H1 (cell line): ENCODE data around the gene MFNG. TPM values are rescaled to one million over a fixed set of nuclear protein-coding genes. Genes with fewer than 3 reads are reported as not detected.
A peak's percentile ranks its signal among the peaks of the same experiment; 100 is the strongest.

Experiments
- CBX8 ChIP-seq: fragments of 300-800, 300-1000 bp; sonication (generic); IDR thresholded peaks from 2 replicates; pipeline ENCODE4 v1.7.1; 2016; ENCODE audit warnings: low read depth, low read length, borderline replicate concordance
- CTCF ChIP-seq, 3 experiments: IDR thresholded peaks; 1 replicate in 2 of 3; 2 replicates in 1 of 3; pipeline versions ENCODE4 v1.5.1 to v1.6.1; 2011; ENCODE audit warnings: low read length in 3 of 3, mild to moderate bottlenecking in 3 of 3, inconsistent platforms in 2 of 3, low read depth in 1 of 3, moderate library complexity in 1 of 3; ENCODE audit not compliant: insufficient read depth in 1 of 3; ENCODE audit errors: control extremely low read depth in 1 of 3
- EZH2 ChIP-seq: fragments of 200-600 bp; sonication (generic); IDR thresholded peaks from 2 replicates; pipeline ENCODE4 v1.7.1; 2012; ENCODE audit warnings: low read depth, mild to moderate bottlenecking, moderate library complexity, low read length, inconsistent platforms; ENCODE audit not compliant: severe bottlenecking
- GABPA ChIP-seq: IDR thresholded peaks from 2 replicates; pipeline ENCODE4 v1.6.1; 2011; ENCODE audit warnings: mild to moderate bottlenecking, low read length, moderate library complexity, borderline replicate concordance; ENCODE audit not compliant: insufficient read depth
- KDM4A ChIP-seq: IDR thresholded peaks from one replicate; pipeline ENCODE4 v1.7.1; 2012; ENCODE audit warnings: low read depth, mild to moderate bottlenecking, moderate library complexity, low read length, inconsistent platforms; ENCODE audit not compliant: severe bottlenecking
- POU5F1 ChIP-seq: IDR thresholded peaks from 2 replicates; pipeline ENCODE4 v1.6.1; 2011; ENCODE audit warnings: low read depth, mild to moderate bottlenecking, low read length, moderate library complexity
- TBP ChIP-seq: IDR thresholded peaks from 2 replicates; pipeline ENCODE4 v1.6.1; 2011; ENCODE audit warnings: low read depth, low read length, improper control_type of control experiment
- polyA plus RNA-seq, 7 experiments: library from polyadenylated mRNA; depleted of rRNA in 3 of 7; stranded (reverse) in 5 of 7; unstranded in 2 of 7; fragments of >200 nt in 5 of 7; fragments of 200-250 nt in 2 of 7; gene quantifications; 1 replicate in 5 of 7; 2 replicates in 1 of 7; 4 replicates in 1 of 7; pipeline versions ENCODE4 v1.2.1 to v1.2.3, GENCODE V29; 2011 to 2013; ENCODE audit warnings: missing spikeins in 2 of 7, mixed read lengths in 2 of 7
- total RNA-seq: library from RNA; stranded (reverse); fragmentation: NEBNext Ultra II Directional; extraction: Animal tissue kit (Norgen Biotek cat#: 25700); gene quantifications from 2 replicates; pipeline ENCODE4 v1.2.1, GENCODE V29; 2021

Gene MFNG
- total and polyA plus RNA-seq, 2 of the 8 experiments (the other 6 are each of a cell fraction or from before 2014, with no cell fraction given) = 1.7 to 5.5 TPM

- TF ChIP-seq CTCF (IDR thresholded peaks at IDR 0.05; ENCODE audit: control extremely low read depth in 1 of 3, insufficient read depth in 1 of 3, low read depth in 1 of 3, low read length in 3 of 3) (peak; percentile 73 to 92 (median 90)), EZH2 (peak; percentile 14), CBX8 (no peak), TBP (0 out of 2 replicates have a peak, but pooled peaks have one; percentile 18), POU5F1 (no peak), KDM4A (no peak), GABPA (peak; percentile 80; the same call in 1 of the 2 replicates)
These were observed 57.3 kb downstream of the MFNG start (continued) for GRCh38 chr22:37428649-37429586.
